ENCODE measurements around the gene IPO13.
A peak's percentile ranks its signal among the peaks of the same experiment; 100 is the strongest.

IPO13 gene

DNA sequence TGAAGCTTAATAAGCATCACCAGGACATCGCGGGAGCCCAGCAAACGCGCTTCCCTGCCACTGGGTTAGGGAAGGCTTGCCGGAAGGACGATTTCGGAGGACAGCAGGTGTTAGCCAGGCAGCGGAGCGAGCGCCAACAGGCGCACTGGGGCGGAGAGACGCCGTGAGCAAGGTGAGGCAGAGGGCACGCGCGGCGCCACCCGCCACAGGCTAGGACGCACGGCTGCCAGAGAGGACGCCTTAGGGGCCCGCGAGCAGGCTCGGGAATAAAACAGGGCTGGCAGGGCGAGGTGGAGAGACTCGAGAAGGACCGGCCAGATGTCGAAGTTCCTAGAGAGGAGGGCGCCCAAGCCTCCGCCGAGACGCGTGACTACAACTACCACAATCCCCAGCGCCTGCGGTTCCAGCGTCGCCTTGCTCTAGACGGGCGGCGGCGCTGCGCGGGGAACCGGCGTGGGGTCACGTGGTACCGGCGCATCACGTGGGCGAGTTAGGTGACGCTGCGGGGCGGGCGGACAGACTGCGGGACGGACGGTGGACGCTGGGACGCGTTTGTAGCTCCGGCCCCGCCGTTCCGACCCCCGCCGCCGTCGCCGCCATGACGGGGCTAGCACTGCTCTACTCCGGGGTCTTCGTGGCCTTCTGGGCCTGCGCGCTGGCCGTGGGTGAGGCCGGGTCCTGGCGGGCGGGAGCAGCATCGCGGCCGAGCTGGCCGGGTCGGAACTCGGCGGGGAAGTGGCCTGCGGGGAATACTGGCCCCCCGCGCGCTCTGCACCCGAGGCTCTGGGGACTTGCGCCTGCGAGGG is 27.9 kb downstream of the IPO13 start, which contains the start of gene ATP6V0B:
ATP6V0B (plus strand) TSS at position 518 of the 806 bp plus-strand sequence; CDS start at position 599, 81 bp downstream.
- peak; percentile 94 to 96 for DNase-seq

- no peak for DNase-seq
Measured at GRCh38 chr1:43975249-43975961, 28.7 kb downstream of the IPO13 start.

DNA sequence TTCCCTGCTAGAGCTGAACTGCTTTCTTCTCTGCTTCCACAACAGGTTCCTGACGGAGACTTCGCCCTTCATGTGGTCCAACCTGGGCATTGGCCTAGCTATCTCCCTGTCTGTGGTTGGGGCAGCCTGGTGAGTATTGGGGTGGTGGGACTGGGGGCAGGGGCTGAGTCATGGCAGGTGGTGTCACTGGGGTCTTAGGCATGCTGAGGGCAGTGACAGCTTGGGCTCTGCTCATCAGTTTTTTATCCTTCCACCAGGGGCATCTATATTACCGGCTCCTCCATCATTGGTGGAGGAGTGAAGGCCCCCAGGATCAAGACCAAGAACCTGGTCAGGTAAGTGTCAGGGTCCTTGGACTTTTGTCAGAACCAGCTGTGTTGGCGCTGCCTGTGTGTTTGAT is 29.3 kb downstream of the IPO13 start:
- DNase-seq = no peak

- no peak for DNase-seq
Measured at GRCh38 chr1:43976890-43977289, 30.1 kb downstream of the IPO13 start.

DNA sequence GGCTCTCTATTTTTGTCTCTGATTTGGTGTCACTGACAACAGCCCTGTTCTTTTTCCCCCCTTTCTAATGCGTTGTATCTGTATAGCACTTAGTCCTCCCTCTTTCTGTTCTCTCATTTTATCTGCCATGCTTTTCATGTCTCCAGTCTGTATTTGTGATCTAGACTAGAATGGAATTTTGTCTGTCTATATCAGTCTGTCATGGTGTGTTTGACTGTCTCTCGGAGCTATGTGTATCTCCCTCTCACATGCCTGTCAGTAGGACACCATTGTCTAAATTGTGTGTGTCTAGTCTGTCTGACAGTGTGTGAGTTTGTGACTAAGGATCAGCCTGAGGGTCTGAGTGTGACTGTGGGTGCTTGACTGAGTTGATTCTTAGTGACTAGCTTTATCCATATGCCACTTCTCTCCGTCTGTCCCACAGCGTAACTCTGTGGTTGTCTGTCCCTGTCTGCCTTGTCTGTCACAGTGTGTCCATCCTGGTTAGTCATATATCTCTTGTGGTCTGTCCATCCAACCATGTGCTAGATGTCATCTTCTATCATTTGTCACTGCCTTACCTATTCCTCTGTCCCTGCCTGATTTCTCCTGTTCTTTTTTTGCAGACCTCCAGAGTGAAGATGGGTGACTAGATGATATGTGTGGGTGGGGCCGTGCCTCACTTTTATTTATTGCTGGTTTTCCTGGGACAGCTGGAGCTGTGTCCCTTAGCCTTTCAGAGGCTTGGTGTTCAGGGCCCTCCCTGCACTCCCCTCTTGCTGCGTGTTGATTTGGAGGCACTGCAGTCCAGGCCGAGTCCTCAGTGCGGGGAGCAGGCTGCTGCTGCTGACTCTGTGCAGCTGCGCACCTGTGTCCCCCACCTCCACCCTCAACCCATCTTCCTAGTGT is 30.9 kb downstream of the IPO13 start:
- no peak for DNase-seq

GRCh38 chr1:43978264-43978550 is 31.5 kb downstream of the IPO13 start:
- no peak for DNase-seq

- peak; percentile 33 to 46 for DNase-seq
Measured at GRCh38 chr1:43978551-43979260, 32.0 kb downstream of the IPO13 start, which contains the start of gene B4GALT2. TSS of gene B4GALT2 (plus strand) at chr1:43979210. CDS start at chr1:43981161, 1,951 bp downstream.

DNA sequence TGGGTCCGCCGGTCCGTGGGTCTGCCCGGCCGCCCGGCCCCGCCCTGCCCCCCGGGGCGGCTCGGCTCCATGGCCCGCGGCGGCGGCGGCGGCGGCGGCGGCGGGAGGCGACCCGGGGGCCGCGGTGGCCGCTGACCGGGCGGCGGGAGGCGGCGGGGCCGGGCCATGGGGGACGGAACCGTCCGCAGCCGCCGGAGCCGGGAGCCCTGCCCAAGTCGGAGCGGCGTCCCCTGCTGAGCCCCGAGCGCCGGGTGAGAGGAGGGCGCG is 32.4 kb downstream of the IPO13 start:
- no peak for DNase-seq

DNA sequence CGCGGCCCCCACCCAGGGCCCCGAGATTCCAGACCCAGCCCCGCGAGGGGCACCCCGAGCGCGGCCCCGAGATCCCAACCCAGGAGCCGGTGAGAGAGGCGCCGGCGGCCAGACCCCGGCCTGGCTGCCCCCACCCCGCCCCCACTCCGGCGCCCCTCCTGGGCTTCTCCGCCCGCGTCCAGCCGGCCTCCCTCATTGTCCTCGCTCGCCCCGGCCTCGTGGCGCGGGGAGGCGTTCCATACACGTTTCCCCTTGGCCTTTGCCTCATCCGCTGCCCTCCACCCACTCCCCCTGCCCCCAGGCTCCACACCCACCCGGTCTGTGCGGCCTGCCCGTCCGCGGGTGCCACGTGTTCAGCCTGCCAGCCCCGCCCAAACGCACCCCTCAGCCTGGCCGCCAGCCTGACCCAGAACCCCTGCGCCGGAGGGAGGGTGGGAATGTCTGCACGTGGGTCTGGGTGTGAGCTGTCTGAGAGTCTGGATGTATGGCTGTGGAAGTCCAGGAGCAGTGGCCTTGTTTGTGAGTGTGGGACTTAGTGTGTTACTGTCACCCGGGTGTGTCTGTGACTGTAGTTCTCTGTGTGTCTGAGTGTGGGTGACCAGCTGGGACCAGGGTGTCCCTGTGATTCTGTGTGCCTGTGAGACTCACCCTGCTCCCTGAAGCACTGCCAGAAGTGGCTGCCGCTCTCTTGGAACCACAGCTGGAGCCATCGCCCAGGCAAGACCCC is 32.9 kb downstream of the IPO13 start:
- DNase-seq = no peak

DNA sequence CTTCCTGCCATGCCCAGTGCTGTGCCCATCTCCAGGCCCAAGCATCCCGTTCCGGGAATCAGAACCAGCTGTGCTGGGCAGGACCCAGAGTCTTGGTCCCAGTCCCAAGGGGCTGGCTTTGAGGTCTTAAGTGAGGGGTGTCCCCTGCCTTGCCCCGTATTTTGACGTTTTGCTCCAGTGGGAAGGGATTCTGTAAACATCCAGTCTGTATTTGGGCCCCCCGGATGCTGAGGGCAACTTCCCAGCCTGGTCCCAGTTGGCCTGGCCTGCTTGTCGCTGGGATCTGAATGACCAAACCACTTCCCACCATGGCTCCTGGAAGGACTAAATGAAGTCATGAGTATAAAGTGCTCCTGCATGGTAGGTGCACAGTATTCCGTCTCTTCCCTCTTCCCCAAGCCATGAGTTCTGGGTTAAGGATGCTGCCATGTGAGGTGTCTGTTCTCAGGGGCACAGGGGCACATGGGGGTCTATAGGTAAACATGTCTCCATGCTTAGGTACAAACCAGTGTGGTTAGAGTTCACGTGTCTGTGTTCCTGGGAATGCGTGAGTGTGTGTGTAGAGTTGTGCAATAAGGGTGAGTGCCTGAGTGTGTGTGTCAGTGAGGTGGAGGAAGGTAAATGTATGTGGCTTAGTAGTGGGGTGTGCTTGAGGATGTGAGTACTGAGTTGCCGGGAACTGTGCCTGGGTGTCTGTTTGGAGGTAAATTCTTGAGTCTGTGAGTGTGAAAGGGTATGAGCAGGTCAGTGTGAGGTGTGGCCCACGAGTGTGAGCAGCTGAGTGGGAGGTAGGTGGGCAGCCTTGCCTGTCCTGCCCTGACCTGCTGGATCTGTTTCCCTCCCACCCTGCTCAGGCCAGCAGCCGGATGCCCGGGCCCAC is 33.7 kb downstream of the IPO13 start:
- no peak for DNase-seq

DNA sequence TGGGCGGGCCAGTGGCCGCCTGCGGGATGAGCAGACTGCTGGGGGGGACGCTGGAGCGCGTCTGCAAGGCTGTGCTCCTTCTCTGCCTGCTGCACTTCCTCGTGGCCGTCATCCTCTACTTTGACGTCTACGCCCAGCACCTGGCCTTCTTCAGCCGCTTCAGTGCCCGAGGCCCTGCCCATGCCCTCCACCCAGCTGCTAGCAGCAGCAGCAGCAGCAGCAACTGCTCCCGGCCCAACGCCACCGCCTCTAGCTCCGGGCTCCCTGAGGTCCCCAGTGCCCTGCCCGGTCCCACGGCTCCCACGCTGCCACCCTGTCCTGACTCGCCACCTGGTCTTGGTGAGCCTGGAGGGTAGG is 34.4 kb downstream of the IPO13 start:
- DNase-seq = no peak

DNA sequence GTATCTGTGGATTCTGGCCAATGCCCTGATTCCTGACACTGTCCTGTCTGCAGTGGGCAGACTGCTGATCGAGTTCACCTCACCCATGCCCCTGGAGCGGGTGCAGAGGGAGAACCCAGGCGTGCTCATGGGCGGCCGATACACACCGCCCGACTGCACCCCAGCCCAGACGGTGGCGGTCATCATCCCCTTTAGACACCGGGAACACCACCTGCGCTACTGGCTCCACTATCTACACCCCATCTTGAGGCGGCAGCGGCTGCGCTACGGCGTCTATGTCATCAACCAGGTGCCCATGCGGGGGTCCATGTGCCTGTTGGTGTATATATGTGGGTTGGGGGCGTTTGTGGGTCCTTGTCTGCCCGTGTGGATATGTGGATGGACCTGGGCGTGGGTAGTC is 34.9 kb downstream of the IPO13 start:
- no peak for DNase-seq

DNA sequence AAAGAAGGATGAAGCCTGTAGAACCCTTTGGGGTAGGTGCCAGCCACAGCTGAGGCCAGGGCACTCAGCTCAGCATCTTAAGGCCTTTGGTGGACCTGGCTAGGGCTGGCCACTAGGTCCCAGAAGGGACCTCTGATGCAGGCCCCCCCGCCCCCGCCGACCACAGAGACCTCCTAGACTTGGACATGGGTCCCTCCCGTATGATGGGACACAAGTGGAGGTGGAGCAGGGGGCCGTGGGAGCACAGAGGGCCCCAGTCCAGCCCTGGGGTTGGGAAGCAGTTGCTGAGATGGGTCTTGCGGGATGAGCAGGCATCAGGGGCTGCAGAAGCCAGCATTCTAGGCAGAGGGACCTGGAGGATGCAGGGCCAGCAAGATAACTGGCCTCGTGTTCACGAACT is 35.5 kb downstream of the IPO13 start:
- DNase-seq = no peak

GRCh38 chr1:43982808-43983207 is 36.1 kb downstream of the IPO13 start:
- DNase-seq = no peak

DNA sequence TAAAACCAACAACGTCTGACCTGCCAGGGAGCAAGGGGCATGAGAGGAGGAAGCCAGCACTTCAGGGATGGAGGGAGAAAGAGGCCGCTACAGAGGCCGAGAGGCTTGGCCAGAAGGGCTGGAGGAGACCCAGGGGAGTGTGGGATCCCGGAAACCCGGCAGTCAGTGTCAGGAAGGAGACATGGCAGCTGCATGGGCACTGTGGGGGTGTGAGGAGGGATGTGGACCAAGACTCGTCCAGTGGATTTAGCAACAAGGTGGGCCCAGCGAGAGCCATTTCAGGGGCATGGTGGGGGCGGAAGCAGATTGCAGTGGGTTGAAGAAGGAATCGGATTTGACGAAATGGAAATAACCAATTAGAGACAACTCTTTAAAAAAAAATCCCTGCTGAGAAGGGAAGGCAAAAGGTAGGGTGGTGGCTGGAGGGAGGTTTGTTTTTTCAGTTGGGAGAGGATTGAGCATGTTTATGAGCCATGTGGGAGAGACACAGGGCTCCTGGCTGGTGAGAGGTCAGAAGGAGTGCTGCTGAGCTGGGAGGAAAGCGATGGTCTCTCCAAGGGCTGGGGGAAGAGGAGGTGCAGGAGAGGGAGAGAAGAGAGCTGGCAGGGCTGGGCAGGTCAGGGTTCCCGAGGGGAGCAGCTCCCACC is 36.6 kb downstream of the IPO13 start:
- no peak for DNase-seq

DNA sequence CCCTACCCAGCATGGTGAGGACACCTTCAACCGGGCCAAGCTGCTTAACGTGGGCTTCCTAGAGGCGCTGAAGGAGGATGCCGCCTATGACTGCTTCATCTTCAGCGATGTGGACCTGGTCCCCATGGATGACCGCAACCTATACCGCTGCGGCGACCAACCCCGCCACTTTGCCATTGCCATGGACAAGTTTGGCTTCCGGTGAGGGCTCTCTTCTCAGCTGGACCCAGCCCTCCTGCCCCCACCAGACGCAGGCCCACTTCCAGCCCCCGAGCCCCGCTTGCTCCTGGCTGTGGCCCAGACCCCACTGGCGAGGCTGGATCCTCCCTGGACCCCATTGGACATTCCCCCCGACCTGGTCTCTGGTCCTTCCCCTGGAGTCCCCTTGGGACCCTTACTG is 38.1 kb downstream of the IPO13 start:
- no peak for DNase-seq

- no peak for DNase-seq
Measured at GRCh38 chr1:43985984-43986595, 39.3 kb downstream of the IPO13 start.

DNA sequence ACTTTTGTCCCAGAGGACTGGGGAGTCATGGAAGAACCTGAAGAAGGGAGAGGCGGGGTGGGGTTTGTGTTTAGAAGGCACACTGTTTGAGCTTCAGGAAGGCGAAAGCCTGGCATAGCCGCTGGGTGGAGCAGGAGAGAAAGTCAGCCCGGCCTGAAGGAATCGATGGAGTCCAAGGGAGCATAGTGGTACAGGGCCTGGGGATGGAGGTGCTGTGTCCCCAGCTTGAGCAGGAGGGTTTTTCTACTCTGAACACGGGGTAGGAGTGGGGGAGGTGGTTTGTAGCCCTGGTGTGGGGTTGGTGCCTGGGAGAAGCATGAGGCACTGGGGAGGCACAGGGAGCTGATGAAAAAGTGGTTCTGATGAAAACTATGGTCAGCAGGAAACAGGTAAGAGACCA is 40.0 kb downstream of the IPO13 start:
- no peak for DNase-seq

- DNase-seq = no peak
Measured at GRCh38 chr1:43987159-43987902, 40.6 kb downstream of the IPO13 start.

Measured in stimulated activated CD4-positive, alpha-beta T cell treated with anti-CD3 and anti-CD28 coated beads, Interleukin-2, amount 100 ng/mL, for 48 hours (primary cell).